GM19467 (cell line): Measurements from ENCODE around the gene TTBK1.

Experiments
- ATAC-seq: cut with Tn5 transposase; IDR thresholded peaks from one replicate; pipeline ENCODE4 v1.9.1; 2021; ENCODE audit warnings: mild to moderate bottlenecking, moderate library complexity; ENCODE audit not compliant: unreplicated experiment

TTBK1 gene

DNA sequence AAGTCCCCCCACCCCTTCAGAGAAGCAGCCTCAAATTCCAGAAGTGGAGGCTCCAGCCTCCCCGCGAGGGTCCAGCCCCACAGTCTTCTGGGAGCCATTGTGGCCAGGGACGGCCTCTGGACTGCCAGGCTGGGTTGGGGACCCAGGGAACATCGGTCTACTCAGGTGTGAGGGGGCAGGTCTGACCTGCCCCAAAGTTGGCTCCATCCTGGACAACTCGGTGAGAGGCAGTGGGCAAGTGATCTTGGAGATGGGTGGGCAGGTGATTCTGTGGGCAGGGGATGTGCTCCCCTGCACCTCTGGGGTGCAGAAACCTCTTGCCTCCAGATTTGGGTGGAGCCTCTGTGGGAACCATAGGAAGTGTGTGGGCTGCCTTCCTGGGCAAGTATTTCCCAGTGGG is 42.6 kb downstream of the TTBK1 start:
- ATAC-seq, result no peak

DNA sequence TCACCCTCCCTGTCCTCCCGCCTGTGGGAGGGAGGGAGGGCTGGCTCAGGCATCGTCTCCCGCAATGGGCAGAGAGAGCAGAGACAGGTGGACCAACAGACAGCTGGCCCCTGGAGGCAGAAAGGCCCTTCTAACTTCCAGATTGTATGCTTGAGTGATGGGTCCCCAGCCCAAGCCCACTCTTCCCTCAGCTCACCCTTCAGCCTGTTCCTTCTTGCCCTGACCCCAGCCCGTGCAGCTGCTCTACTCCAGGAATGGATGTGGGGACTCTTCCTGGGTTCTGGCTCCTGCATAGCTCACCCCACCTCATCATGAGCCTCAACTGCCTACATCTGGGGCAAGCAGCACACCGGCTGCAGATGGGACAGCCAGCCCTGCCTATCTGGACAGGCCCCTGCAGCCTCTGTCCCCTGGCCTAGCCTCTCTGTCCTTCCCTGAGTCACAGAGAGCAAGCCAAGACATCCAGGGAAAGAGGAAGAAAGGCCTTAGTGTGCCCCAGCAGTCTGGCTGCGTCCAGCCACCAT is 43.2 kb downstream of the TTBK1 start:
- ATAC-seq, result no peak

DNA sequence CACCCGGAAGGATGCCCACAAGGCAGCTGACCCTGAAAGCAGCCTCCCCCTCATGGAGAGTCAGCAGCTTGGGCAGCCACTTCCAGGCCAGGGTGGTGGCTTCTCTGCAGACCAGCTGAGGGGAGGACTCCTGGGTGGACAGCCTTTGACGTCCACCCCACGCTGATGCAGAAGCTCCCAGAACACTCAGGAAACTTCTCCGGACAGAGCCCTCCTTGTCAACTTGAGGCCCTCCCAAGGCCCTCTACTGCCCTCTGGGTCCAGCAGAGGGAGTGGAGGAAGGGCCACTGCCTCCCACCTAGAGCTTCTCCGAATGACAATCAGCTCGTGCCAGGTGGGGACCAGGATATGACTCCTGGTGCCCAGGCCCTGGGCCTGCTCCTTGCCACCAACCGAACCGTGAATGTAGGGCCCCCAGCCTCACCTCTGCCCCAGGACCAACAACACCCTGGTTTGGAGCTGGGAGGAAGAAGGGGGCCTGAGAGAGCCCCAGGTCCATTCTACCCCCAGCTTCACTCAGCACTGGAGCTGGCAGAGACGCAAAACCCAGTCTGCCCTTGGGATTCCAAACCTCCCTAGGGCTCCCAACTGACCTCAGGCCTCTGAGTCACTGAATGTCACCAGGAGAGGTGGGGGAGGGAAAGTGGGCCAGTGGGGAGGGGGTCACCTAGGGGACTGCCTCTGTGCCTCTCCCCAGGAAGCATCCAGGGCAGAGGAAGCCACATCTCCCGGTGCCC is 43.9 kb downstream of the TTBK1 start:
- no peak for ATAC-seq

DNA sequence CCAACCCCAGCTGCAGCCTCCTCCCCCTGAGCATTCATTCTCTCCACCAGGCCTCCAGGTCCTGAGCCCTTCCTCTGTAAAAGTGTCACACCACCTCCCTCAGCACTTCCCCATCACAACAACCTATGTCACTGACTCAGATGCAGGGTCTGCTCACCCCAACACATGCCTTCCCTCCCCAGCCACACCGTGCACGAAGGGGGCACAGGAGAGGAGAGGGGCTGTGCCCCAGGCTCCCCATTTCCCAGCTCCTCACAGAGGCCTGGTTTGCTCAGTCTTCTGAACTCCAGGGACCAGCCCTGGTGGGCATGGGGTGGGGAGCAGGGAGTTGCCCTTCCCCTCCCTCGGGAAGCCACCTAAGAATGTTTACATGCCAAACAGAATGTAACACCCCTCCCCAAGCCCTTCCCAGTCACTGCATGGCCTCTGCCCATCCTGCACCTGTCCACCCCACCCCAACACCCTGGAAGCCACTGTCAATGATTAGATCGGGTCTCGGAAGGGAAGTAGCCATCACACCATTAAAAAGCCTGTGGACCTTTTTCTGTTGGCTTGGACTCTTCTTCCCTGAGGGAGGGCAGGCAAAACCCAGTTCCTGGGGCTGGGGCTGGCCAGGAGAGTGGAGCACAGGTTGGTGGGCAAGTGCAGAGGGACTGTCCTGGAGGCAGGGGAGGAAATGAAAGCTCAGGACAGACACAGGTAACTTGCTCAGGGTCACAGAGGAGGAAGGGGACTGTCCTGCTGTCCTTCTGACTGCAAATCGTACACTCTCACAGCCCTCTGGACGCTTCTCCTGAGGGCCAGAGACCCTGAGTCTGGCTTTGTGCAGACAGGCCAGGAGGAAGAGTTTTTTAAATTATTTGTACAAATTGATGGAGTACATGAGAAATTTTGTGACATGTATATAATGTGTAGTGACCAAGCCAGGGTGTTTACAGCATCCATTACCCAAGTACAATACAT is 44.7 kb downstream of the TTBK1 start:
- ATAC-seq, result no peak

DNA sequence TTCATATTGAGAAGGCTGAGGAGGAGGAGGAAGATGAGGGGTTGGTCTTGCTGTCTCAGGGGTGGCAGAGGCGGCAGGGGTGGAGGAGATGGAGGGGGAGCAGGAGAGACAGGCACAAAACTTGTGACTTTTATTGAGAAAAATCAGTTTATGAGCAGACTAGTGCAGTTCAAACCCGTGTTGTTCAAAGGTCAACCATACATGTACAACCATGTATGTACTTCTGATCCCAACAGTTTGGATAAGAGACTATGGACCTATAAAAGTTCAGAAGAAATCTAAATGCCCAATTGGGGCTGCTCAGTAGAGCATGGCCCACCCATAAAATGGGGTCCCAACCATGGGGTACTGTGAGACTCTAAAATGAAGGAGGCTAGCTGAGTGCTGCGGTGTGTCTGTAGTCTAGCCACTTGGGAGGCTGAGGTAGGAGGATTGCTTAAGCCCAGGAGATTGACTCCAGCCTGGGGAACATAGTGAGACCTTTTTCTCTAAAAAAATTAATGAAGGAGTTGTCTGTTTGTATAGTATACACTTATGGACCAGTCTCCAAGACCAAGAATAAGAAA is 47.1 kb downstream of the TTBK1 start:
- ATAC-seq, result no peak

DNA sequence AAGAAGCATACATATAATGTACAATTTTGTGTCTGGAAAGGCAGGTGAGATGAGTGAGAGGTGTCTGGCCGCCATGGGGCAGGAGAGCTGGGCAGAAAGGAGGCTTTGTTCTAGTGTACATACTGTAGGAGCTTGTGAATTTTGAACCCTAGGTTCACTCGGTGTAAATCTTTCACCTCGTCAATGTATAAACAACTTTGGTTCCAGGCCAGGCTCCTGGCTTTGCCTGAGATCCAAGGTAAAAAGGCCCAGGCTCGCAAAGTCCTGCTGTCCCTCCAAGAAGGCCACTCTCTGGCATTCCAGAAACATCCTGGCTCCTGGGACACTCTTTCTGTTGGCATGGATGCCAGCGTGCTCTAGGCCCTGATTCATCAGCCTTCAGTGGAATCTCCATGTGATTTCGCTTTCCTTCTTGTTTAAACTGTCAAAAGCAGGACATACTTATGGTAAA is 47.6 kb downstream of the TTBK1 start:
- no peak for ATAC-seq

DNA sequence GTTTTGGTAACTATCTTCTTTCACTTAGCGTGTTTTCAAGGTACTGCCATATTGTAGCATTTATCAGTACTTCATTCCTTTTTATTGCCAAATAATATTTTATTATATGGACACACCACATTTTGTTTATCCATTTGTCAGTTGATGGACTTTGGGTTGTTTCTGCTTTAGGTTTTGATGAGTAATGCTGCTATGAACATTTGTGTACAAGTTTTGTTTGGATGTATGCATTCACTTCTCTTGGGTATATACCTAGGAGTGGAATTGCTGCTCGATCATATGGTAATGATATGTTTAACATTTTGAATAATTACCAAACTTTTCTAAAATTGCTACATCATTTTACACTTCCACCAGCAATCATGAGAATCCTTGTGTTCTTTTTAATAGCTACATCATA is 48.4 kb downstream of the TTBK1 start:
- ATAC-seq, result no peak

DNA sequence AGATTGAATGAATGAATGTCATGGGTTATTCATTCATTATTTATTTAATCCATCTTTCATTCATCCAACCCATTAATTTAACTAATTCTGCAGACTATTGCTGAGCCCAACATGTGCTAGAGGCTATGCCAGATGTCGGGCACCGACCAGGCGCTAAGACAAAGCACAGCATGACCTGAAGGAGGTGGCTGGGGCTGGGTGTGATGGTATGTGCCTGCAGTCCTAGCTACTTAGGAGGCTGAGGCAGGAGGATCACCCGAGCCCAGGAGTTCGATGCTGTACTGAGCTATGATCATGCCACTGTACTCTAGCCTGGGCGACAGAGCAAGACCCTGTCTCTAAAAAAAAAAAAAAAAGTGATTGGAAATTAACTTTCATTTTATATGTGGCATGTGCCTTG is 49.1 kb downstream of the TTBK1 start:
- ATAC-seq, result no peak

DNA sequence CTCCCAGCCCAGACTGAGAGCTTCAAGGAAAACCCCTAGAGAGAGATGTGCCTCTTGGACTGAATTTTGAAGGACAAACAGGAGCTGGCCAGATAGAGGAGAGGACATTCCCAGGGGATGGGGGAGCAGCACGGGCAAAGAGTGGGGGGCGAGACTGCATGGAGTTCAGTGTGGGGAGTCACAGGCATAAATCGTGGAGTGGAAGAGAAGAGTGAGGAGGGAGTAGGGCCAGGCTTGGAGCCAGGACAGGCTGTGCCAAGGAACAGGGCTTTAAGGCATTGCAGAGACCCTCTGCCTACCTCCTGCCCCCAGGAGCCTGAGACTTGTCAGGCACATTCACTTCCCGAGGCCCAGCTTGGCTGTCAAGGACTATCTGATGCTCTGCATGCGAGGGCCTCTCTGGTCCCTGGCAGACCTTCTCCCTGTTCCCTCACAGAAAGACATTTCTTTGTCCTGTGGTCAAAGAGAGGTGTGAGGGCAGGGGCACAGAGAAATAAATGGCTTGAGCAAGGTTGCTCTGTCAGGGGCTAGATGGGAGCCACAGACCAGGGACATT is 49.6 kb downstream of the TTBK1 start:
- ATAC-seq, result no peak

DNA sequence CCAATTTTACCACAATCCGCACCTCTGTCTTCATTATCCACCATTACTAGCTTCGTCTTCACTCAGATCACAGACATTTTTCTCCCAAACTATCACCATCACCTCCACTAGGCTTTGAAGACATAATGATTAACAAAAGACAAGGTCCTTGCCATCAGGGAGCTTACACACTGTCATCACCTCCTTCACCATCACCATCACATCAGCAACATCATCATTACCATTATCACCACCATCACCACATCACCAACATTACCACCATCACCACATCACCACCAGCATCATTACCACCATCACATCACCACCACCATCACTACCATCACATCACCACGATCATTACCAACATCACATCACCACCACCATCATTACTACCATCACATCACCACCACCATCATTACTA is 50.4 kb downstream of the TTBK1 start:
- ATAC-seq, result no peak

DNA sequence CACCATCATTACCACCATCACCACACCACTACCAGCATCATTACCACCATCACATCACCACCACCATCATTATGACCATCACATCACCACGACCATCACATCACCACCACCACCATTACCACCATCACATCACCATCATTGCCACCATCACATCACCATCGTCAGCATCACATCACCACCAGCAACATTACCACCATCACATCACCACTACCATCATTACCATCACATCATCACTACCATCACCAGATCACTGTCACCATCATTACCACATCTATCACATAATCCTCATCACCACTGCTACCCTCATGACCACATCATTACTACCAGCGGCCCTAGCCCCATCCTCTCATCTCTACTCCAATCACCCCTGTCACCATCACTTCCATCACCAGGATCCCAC is 51.3 kb downstream of the TTBK1 start:
- ATAC-seq, result no peak

DNA sequence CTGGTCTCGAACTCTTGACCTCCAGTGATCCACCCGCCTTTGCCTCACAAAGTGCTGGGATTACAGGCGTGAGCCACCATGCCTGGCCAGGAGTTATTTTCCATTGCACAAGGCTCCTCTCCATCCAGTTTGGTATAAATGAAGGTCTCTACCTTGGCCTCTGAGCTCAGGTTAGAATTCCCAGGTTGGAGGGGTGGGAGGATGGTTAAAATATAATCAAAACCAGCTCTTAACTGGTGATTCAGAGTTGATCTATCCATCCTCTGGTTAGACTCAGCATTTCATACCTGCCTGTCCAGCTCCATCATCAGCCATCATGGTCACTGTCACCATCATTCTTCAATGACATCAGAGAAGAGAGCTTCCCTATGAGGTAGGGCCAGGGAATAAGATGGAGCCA is 52.2 kb downstream of the TTBK1 start:
- no peak for ATAC-seq

DNA sequence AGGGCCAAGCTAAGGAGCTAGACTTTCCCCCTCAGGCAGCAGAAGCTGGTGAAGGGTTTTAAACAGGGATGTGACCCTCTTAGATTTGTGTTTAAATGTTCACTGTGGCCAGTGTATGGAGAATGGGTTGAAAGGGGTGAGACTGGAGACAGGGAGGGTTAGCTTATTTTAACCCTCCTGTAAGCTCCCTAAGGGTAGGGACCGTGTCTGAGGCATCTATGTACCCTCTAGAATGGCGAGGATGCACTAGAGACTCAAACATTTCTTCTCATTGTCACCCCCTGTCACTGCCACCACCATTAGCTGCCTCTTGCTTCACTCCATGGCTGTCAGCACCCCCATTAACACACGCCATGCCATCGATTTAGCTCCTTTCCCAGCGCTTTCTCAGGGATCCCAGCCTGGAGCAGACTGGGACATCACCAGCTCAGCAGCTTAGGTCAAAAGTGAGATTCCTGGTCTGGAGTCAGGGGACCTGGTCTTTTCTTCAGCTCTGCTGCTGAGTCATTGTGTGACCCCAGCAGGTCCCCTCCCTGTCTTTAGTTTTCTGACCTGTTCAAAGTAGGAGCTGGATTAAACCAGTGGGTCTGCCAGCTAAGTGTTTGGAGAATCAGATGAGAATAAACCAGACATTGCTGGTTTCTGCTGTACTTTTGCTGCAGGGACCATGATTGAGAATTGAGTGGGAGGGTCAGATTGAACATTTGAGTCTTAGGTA is 53.7 kb downstream of the TTBK1 start:
- no peak for ATAC-seq

DNA sequence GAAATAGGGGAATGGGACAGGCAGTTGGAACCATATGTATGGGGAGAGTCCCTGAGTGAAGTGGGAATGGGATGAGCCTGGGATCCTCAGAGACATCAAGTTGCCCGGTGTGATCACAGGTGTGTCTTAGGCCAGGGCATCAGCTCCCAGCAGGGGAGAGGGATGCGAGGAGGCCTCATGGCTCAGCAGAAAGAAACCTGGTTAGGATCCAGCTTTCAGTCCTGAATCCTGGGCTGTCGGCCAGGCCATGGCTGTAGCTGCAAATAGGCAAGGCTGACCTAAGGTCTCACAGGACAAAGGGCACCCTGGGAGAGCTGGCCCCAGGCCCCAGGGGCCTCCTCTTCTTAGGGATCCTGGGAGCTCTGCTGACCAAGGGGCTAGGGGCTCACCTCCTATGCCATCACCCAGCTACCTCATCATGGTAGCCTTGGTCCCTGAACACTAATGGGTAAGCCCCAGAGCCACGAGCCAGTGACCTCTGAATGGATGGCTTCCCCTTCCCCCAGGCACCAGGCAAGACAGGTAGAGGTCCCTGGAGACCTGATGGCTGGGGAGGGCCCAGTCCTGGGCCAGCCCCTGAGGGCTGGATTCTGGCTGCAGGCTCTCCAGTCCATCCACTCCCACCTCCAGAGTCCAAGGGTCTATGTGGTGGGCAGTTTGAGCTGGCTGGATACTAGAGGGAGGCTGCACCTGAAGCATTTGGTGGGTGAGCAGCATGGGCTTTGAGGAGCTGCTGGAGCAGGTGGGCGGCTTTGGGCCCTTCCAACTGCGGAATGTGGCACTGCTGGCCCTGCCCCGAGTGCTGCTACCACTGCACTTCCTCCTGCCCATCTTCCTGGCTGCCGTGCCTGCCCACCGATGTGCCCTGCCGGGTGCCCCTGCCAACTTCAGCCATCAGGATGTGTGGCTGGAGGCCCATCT is 54.6 kb downstream of the TTBK1 start, which contains the start of gene SLC22A7:
Gene SLC22A7, plus strand, starts transcription at position 617 of the 921 bp plus-strand sequence. Its CDS starts 99 bp downstream, at position 716.
- ATAC-seq, result no peak

DNA sequence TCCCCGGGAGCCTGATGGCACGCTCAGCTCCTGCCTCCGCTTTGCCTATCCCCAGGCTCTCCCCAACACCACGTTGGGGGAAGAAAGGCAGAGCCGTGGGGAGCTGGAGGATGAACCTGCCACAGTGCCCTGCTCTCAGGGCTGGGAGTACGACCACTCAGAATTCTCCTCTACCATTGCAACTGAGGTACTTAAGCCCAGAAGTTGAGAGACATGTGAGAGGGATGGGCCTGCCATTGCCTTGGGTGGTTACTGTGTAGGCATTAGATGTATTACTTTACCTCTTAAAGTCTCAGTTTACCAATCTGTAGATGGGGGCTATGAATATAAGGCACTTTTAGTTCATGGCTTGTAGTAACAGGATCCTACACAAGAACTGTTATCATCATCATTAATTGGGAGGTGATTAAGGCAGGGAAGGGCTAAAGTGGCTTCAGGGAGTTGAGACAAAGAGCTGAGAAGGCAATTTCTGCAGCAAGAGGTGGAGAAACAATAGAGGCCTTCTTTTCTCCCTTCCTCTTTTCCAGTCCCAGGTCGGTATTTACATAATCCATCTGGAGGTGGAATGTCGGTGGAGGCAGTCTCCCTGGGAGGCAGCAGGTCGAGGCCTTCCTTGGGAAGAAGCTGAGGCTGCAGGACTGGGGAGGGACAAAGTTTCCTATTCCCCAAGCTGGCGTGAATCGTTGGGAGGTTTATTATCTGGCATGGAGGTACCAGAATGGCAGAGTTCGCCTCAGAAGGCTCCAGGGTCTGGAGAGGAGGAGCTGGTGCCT is 55.5 kb downstream of the TTBK1 start:
- ATAC-seq, result no peak

DNA sequence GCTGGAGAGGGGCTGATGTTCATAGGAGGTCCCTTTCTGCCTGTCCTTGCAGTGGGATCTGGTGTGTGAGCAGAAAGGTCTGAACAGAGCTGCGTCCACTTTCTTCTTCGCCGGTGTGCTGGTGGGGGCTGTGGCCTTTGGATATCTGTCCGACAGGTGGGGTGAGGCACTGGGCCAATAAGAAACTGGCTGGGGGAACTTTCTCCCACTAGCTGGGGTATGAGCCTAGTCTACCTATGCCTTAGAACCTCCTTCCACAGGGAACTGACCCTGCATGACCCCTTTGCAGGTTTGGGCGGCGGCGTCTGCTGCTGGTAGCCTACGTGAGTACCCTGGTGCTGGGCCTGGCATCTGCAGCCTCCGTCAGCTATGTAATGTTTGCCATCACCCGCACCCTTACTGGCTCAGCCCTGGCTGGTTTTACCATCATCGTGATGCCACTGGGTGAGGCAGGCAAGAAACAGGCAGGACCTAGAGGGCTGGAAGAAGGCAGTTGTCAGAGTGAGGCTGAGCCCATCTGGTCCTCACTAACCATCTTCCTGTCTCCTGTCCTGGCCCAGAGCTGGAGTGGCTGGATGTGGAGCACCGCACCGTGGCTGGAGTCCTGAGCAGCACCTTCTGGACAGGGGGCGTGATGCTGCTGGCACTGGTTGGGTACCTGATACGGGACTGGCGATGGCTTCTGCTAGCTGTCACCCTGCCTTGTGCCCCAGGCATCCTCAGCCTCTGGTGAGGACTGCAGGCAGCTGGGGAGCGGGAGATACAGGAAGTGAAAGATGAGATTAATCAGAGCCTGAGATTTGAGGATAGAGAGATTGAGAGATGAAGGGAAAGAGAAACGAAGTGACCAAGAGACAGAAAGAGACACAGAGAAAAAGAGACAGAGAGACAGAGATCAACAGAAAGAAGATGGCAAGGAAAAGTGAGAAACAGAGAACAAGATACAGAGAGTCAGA is 56.3 kb downstream of the TTBK1 start:
- ATAC-seq, result no peak

DNA sequence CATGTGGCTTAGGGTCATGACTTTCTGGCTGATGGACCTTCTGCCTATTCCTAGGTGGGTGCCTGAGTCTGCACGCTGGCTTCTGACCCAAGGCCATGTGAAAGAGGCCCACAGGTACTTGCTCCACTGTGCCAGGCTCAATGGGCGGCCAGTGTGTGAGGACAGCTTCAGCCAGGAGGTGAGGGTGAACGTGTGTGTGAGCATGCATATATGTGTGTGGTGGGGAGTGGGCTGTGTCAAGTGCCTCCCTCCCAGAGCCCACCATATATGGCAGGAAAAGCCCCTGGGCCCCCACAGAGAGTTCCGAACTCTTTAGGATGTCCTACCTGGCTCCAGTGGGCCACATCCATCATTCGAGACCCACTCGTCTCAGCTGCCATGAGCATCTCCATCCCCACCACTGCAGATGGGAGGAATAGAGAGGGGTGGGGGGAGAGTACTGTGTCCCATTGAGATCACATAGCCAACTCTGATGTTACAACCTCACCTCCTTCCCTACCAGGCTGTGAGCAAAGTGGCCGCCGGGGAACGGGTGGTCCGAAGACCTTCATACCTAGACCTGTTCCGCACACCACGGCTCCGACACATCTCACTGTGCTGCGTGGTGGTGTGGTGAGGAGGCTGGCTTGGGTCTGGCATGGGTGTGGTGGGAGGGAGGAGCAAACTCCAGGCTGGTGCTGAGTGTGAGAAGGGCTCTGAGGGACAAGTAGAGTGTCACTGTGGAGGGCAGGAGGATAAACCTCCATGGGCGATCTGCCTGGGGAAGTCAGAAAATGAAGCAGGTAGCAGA is 58.0 kb downstream of the TTBK1 start:
- ATAC-seq, result no peak
